ENCODE data around the gene ZIC4. TPM values are rescaled to one million over a fixed set of nuclear protein-coding genes. Genes with fewer than 3 reads are reported as not detected.

Gene ZIC4
- total RNA-seq, 2 experiments from 2014 or later = not detected

DNA sequence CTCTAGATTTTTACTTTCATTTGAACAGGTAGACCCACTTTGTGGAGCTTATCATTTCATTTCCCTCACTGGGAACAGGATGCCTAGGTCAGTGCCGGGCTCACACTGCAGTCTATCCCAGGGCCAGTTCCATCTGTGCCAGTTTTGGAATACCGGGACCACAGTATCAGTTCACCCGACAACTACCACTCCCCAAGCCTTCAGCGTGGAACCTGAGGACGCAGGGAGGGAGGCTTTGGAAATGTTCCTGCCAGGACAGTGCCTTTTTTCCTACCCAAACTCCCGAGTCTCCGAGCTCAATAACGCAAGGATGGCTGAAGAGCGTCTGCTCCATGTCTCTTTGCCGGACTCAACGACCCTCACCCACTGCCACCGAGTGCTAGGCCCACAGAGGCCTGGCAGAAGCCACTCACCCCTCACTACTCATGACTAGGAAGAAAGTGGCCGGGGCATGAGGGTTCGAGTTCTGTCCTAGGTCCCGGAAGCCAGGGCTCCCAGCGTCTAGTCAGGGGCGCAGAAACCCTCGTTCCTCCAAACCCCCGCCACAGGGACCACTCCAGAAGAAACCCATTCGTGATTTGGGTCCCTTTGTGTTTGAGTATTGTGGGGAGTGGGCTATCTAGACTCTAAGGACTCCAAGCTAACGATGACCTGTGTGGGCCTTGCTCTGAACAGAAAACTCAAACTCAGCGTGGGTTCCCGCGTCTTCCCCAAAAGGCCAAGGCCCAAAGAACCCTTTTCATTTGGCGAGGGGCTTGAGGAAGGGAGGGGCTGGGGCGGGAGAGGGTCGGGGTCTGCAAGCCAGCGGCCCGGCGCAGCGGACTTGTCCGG is 14.2 kb upstream of the ZIC4 start:
- ATAC-seq (ENCODE audit: poor library complexity) (no peak), DNase-seq (no peak)
- Histone ChIP-seq H3K36me3 (ENCODE audit: insufficient read depth, low read length) (no peaks in the 10 kb centered on the region), H3K27me3 (ENCODE audit: control insufficient read depth in 1 of 2, insufficient read depth in 2 of 2, low read length in 2 of 2) (peaks cover 73 to 99% of the 10 kb centered on the region in 2 experiments), H3K4me1 (ENCODE audit: insufficient read depth, low read length) (no peaks in the 10 kb centered on the region), H3K9me3 (ENCODE audit: control insufficient read depth in 1 of 2, insufficient read depth in 1 of 2, low read length in 2 of 2) (peaks cover 39 to 50% of the 10 kb centered on the region in 2 experiments), H3K27ac (ENCODE audit: low read depth in 1 of 2, low read length in 2 of 2) (no peak overlapping the region), H3K4me3 (ENCODE audit: low read length) (no peak overlapping the region)
- TF ChIP-seq, protein P1, sequence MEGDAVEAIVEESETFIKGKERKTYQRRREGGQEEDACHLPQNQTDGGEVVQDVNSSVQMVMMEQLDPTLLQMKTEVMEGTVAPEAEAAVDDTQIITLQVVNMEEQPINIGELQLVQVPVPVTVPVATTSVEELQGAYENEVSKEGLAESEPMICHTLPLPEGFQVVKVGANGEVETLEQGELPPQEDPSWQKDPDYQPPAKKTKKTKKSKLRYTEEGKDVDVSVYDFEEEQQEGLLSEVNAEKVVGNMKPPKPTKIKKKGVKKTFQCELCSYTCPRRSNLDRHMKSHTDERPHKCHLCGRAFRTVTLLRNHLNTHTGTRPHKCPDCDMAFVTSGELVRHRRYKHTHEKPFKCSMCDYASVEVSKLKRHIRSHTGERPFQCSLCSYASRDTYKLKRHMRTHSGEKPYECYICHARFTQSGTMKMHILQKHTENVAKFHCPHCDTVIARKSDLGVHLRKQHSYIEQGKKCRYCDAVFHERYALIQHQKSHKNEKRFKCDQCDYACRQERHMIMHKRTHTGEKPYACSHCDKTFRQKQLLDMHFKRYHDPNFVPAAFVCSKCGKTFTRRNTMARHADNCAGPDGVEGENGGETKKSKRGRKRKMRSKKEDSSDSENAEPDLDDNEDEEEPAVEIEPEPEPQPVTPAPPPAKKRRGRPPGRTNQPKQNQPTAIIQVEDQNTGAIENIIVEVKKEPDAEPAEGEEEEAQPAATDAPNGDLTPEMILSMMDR (IDR thresholded peaks at IDR 0.05) = no peak
- ChIA-PET POLR2A (no interaction called here), CTCF (no interaction called here)
- peaks cover 91% of the 10 kb centered on the region for H3K27me3 Mint-ChIP-seq
- no peak overlapping the region for H3K27ac Mint-ChIP-seq
- H3K4me3 Mint-ChIP-seq = no peak overlapping the region
- H3K4me1 Mint-ChIP-seq (ENCODE audit: low read depth) = no peaks in the 10 kb centered on the region
- no peaks in the 10 kb centered on the region for H3K36me3 Mint-ChIP-seq (ENCODE audit: low read depth)
- no peaks in the 10 kb centered on the region for H3K9me3 Mint-ChIP-seq
- intact Hi-C loops (cut with DNase I, micrococcal nuclease) = no loop called here

DNA sequence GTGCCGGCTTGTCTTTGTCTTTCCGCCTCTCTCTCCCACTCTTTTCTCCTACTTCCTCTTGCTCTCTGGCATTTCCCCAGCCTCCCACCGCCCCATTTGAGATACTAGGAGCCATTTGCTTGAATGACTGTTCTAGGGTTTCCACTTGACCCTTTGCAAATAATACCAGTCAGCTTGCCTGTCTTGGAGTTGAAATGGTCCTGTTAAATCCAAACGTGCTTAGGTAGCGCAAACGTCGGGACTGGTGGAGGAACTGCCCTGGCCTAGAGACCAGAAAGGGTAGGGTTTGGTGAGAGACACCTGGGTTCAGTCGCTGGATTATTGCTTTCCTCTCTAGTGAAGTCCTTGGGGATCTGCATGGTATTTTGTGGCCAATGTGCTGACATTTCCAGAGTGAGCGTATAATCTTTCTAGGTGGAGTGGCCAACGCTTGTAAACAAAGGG is 13.5 kb upstream of the ZIC4 start:
- ATAC-seq (ENCODE audit: poor library complexity) (no peak), DNase-seq (no peak)
- H3K27ac ChIP-seq (ENCODE audit: low read depth in 1 of 2, low read length in 2 of 2) = no peak overlapping the region
- no peaks in the 10 kb centered on the region for H3K4me1 ChIP-seq (ENCODE audit: insufficient read depth, low read length)
- H3K27me3 ChIP-seq (ENCODE audit: control insufficient read depth in 1 of 2, insufficient read depth in 2 of 2, low read length in 2 of 2) = peaks cover 72 to 99% of the 10 kb centered on the region in 2 experiments
- ChIA-PET POLR2A (no interaction called here), CTCF (no interaction called here)
- no peak overlapping the region for H3K4me3 ChIP-seq (ENCODE audit: low read length)
- TF ChIP-seq, protein P1 (IDR thresholded peaks at IDR 0.05) = no peak
- intact Hi-C loops (cut with DNase I, micrococcal nuclease) = no loop called here
- no peaks in the 10 kb centered on the region for H3K36me3 ChIP-seq (ENCODE audit: insufficient read depth, low read length)
- H3K4me1 Mint-ChIP-seq (ENCODE audit: low read depth) = no peaks in the 10 kb centered on the region
- no peak overlapping the region for H3K27ac Mint-ChIP-seq
- H3K9me3 Mint-ChIP-seq = peaks cover 2% of the 10 kb centered on the region
- H3K27me3 Mint-ChIP-seq = peaks cover 91% of the 10 kb centered on the region
- no peaks in the 10 kb centered on the region for H3K36me3 Mint-ChIP-seq (ENCODE audit: low read depth)
- H3K9me3 ChIP-seq (ENCODE audit: control insufficient read depth in 1 of 2, insufficient read depth in 1 of 2, low read length in 2 of 2) = peaks cover 40 to 50% of the 10 kb centered on the region in 2 experiments
- H3K4me3 Mint-ChIP-seq = no peak overlapping the region

DNA sequence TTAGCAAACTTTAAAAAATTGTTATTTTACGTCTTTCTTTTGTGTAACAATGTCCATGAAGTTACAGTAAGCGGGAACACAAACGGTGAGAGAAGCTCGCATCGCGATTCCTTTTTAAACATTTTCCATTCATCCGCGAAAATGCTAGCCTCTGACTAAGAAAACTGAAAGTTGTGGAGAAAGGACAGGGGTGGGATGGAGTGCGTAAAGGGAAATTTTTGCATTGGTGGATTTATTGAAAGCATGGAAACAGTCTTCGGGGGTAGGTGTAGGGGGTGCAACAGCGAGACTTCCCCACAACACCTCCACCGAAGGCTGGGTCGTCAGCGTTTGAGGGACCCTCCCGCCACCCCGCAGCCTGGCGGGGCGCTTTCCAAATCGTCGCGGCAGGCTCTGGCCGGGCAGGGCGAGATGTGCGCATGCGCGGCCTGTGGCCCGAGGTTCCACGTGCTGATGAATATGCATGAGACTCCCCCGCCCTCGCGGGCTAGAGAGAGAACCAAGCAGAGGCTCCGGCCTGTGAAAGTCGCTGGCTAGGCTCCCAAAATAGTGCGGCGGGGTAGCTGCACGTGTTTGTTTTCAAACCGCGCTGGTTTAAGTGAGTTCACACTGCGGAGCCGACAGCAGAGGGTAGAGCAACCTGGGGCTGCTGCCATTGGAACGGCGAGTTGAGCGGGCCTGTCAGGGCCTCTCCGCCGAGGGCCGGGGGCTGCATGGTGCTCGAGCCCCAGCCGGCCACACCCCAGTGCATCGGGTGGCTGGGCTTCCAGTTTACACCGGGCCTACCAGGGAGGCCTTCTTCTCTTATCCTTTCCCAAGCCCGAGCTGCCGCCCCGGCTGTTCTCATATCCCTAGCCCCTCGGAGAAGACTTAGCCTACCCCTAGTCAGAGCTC is 12.7 kb upstream of the ZIC4 start:
- H3K27ac Mint-ChIP-seq = no peak overlapping the region
- H3K4me3 Mint-ChIP-seq = no peak overlapping the region
- H3K36me3 Mint-ChIP-seq (ENCODE audit: low read depth) = no peaks in the 10 kb centered on the region
- Histone ChIP-seq H3K36me3 (ENCODE audit: insufficient read depth, low read length) (no peaks in the 10 kb centered on the region), H3K27me3 (ENCODE audit: control insufficient read depth in 1 of 2, insufficient read depth in 2 of 2, low read length in 2 of 2) (peaks cover 70 to 99% of the 10 kb centered on the region in 2 experiments), H3K4me3 (ENCODE audit: low read length) (no peak overlapping the region), H3K27ac (ENCODE audit: low read depth in 1 of 2, low read length in 2 of 2) (no peak overlapping the region), H3K4me1 (ENCODE audit: insufficient read depth, low read length) (no peaks in the 10 kb centered on the region), H3K9me3 (ENCODE audit: control insufficient read depth in 1 of 2, insufficient read depth in 1 of 2, low read length in 2 of 2) (peaks cover 44 to 45% of the 10 kb centered on the region in 2 experiments)
- no peak for DNase-seq
- H3K4me1 Mint-ChIP-seq (ENCODE audit: low read depth) = peaks cover 5% of the 10 kb centered on the region
- TF ChIP-seq, protein P1 (IDR thresholded peaks at IDR 0.05) = no peak
- ChIA-PET POLR2A (no interaction called here), CTCF (no interaction called here)
- intact Hi-C loops (cut with DNase I, micrococcal nuclease) = no loop called here
- H3K27me3 Mint-ChIP-seq = peaks cover 93% of the 10 kb centered on the region
- peaks cover 6% of the 10 kb centered on the region for H3K9me3 Mint-ChIP-seq
- ATAC-seq (ENCODE audit: poor library complexity) = no peak
